NCI-H2227 (cell line): ENCODE measurements around the gene HERC4.

ENCODE experiments used
- DNase-seq: peaks from one replicate; lab custom pipeline; 2025; ENCODE audit not compliant: unreplicated experiment; lab: John Stamatoyannopoulos, UW

Gene HERC4, protein sequence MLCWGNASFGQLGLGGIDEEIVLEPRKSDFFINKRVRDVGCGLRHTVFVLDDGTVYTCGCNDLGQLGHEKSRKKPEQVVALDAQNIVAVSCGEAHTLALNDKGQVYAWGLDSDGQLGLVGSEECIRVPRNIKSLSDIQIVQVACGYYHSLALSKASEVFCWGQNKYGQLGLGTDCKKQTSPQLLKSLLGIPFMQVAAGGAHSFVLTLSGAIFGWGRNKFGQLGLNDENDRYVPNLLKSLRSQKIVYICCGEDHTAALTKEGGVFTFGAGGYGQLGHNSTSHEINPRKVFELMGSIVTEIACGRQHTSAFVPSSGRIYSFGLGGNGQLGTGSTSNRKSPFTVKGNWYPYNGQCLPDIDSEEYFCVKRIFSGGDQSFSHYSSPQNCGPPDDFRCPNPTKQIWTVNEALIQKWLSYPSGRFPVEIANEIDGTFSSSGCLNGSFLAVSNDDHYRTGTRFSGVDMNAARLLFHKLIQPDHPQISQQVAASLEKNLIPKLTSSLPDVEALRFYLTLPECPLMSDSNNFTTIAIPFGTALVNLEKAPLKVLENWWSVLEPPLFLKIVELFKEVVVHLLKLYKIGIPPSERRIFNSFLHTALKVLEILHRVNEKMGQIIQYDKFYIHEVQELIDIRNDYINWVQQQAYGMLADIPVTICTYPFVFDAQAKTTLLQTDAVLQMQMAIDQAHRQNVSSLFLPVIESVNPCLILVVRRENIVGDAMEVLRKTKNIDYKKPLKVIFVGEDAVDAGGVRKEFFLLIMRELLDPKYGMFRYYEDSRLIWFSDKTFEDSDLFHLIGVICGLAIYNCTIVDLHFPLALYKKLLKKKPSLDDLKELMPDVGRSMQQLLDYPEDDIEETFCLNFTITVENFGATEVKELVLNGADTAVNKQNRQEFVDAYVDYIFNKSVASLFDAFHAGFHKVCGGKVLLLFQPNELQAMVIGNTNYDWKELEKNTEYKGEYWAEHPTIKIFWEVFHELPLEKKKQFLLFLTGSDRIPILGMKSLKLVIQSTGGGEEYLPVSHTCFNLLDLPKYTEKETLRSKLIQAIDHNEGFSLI

DNA sequence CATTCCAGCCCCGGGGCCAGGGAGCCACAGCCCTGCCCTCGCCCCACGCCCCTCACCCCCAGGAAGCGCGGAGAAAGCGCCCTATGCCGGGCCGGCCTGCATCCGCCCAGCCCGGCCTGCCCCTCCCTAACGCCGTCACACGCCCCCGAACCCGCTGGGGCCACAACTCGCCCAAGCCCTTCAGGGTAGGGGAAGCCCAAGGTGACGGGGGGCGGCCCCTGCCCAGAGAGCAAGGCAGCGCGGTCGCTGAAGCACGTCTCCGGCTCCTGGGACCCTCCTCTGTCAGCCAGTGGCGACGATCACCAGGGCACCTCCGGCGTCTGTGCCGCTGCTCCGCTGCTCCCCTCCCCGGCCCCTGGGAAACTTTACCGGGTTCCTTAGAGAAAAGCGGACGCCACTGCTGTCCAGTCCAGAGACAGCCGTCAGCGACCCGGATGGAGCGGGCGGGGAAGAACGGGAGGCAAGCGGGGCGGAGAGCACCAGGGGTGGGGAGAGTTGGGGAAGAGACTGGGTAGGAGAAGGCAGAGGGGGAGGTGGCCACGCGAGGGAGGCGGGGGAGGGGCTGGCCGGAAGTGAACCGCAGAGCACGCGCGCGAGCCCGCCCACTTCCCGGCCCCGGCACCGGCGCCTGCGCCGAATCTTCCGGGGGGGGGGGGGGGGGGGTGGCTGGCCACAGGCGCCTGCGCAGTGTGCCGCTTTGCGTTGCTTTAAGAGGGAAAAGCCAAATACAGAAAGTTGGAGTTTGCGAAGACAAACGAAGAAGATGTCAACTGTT lies at the start of gene HERC4:
TSS of gene HERC4 (minus strand) at position 509 of the 775 bp plus-strand sequence. CDS start 2,175 bp downstream, outside the sequence.
- DNase-seq: peak; percentile 89

GRCh38 chr10:68124718-68125117 lies 49.6 kb upstream of the HERC4 start:
- no peak for DNase-seq

- no peak for DNase-seq
Observed at GRCh38 chr10:68121852-68122251, 46.8 kb upstream of the HERC4 start.

DNA sequence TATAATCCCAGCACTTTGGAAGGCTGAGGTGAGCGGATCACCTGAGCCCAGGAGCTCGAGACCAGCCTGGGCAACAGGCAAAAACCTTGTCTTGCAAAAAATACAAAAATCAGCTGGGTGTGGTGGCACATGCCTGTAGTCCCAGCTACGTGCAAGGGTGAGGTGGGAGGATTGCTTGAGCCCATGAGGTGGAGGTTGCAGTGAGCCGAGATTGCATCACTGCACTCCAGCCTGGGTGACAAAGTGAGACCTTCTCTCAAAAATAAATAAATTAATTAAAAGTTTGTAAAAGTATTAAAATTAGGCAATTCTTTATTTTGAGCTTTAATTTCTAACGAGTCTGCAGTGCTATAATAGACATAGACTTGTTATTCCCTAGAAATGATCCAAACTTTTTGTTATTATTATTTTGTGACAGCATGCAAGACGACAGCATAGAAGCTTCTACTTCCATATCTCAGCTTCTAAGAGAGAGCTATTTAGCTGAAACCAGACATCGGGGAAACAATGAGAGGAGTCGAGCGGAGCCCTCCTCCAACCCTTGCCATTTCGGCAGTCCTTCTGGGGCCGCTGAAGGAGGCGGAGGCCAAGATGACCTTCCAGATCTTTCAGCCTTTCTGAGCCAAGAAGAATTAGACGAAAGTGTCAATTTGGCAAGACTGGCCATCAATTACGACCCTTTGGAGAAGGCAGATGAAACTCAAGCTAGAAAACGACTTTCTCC lies 46.1 kb upstream of the HERC4 start:
- DNase-seq: no peak

DNA sequence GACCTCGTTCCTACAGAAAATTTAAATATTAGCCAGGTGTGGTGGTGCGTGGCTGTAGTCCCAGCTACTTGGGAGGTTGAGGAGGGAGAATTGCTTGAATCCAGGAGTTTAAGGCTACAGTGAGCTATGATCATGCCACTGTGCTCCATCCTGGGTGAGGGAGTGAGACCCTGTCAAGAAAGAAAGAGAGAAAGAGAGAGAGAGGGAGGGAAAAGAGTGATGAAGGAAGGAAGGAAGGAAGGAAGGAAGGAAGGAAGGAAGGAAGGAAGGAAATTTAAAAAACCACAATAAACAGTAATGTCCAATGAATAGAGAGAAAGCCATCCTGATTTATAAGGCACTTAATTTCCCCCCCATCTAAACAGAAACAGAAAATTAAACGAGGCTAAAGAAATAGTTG lies 43.6 kb upstream of the HERC4 start:
- no peak for DNase-seq

GRCh38 chr10:68112837-68113236 lies 37.8 kb upstream of the HERC4 start:
- DNase-seq: no peak

GRCh38 chr10:68111584-68111983 lies 36.5 kb upstream of the HERC4 start:
- no peak for DNase-seq

DNA sequence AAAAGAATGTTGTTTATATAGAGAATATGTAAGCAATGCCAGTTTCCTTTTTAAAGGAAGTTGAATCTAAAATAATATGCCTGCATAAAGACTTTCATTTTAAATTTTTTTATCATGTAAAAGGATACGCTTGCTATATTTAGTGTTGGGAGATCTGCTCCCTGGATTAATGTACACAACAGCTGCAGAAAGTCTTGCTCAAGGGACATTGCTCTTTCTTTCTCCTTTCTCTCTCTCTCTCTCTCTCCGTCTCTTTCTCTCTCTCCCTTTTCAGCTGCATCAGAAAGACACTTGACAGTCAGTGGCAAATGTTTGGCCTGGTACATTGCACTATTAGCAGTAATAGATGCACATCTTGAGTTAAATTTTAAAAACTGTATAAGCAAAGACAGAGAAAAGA lies 34.9 kb upstream of the HERC4 start:
- no peak for DNase-seq

- DNase-seq: no peak
Observed at GRCh38 chr10:68109331-68109730, 34.2 kb upstream of the HERC4 start, which contains the start of gene MYPN. Gene MYPN (plus strand): TSS chr10:68109488. CDS start chr10:68121439, 11,951 bp downstream.

DNA sequence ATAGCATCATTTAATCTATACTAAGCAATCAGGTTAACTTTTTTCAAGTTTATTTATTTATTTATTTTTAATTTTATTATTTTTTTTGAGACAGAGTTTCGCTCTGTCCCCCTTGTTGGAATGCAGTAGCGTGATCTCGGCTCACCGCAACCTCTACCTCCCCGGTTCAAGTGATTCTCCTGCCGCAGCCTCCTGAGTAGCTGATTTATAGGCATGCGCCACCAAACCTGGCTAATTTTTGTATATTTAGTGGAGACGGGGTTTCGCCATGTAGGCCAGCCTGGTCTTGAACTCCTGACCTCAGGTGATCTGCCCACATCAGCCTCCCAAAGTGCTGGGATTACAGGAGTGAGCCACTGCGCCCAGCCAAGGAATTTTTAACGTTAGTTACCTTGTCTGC lies 33.6 kb upstream of the HERC4 start:
- DNase-seq: no peak

DNA sequence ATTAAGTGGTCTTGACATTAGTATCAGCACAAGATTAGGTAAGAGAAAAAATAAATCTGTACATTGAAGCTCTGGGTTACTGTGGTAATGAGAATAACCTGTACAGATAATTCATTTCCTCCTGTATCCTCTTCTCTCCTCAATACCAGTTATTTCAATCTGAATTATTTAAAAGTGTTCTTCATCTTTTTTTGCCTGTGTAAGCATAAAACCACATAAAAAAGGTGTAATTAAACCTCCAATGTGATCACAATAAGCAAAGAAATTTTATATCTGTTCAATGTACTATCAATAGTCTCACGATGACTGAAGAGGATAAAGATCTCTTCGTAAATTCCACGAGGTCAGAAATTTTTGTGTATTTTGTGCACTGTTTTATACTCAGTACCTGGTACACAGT lies 33.0 kb upstream of the HERC4 start:
- DNase-seq: no peak

DNA sequence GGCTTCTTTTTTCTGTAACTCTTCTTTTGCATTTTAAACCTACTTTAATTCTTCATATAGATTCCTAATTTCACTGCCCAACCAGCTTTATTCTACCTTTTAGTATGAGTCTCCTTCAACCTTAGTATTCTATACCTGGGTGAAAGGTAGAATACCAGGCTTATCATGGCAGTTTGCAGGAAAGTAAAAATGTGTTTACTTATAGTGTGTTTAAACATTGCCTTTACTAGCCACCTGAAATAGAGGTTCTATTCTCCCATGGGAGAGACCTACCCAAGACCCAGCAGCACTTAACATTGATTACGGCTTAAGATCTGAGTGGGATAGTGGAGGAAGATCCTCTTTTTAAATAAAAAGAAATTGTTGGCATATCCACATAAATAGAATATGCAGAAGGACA lies 32.6 kb upstream of the HERC4 start:
- DNase-seq: no peak

DNA sequence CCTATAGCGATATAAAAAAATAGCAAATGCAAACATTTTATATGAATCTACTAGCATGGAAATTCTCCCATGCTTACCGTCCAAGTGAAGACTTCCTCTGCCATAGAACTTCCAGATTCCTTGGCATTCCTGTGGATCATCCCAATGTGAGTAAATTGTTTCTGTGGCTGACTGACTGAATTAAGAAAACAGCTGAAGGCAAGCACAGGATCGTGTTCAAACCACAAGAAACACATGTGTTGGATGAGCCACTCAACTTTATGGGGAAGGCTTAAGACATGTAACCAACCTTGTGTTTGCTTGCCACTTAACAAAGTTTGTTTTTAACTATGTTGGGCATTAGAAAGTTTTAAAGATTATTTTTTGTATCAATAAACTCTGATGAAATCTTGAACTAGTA lies 31.6 kb upstream of the HERC4 start:
- no peak for DNase-seq

DNA sequence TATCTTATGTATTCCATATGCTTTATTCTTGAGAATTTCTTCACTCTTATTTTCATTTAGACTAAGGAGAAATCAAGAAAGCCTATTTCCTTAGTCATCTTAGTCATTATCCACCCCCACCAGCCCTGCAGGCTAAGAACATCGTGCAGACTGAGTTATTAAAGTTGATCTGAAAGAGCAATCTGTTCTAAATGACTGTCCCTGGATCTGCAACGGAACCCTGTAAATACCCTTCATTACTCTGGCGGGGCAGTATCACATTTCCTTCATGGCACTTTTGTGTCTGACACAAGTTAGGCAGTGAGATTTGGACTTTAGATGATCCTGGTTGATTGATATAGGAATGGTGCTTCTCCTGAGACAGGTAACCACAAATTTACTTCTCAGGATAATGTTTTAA lies 30.7 kb upstream of the HERC4 start:
- peak; percentile 9 for DNase-seq

GRCh38 chr10:68103901-68104300 lies 28.8 kb upstream of the HERC4 start:
- DNase-seq: no peak

GRCh38 chr10:68103261-68103878 lies 28.3 kb upstream of the HERC4 start:
- no peak for DNase-seq

- no peak for DNase-seq
Observed at GRCh38 chr10:68101066-68101465, 26.0 kb upstream of the HERC4 start.

- DNase-seq: no peak
Observed at GRCh38 chr10:68099736-68100135, 24.7 kb upstream of the HERC4 start.

DNA sequence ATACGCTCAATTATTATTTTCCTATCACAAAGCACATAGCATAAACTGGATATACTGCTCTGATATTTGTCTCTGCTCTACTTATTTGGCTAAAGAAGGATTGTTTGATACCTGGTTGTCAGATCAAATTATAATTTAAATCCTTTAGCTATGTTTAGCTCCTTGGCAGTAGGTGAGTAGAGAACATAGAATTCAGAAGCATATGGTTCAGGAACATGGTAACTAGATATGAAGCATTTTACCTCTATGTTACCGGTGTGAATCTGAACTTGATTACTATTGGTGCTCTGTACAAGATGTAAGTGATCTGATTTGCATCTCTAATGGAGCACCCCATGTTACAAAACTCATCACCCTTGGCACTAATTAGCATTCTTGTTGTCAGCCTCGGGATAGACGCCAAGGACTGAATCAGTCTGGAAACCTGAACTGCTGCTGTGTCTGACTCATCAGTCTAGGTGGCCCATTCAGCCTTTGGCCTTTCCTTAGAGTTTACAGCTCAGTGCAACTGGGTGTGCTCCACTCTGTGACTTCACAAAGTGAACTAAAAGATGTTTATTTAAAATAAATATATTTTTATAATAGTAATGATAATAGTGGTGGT lies 21.9 kb upstream of the HERC4 start:
- no peak for DNase-seq
